Psoas muscle (tissue), 8 donors: ENCODE data around the gene KIAA1755. TPM values are rescaled to one million over a fixed set of nuclear protein-coding genes. Genes with fewer than 3 reads are reported as not detected.

ENCODE experiments used
- ATAC-seq, 4 donors: fragments of 200-7000 bp; cut with Tn5 transposase; one replicate each; pipeline ENCODE4 v1.9.1; 2020; ENCODE audit warnings: moderate library complexity in 3 of 4, mild to moderate bottlenecking in 2 of 4
- DNase-seq, 2 donors: peaks; one replicate each; pipeline ENCODE4 v3.0.0-alpha.2; 2020
- H3K27ac ChIP-seq: fragments of 200-600 bp; one replicate; pipeline ENCODE4 v1.8.0; 2022
- H3K27me3 ChIP-seq, 3 donors: fragments of 200-600 bp in 1 of 3; one replicate each; pipeline versions ENCODE4 v1.6.1 to v1.8.0; 2013 to 2022; ENCODE audit warnings: low read length in 2 of 3, mild to moderate bottlenecking in 2 of 3, moderate library complexity in 1 of 3; ENCODE audit not compliant: insufficient read depth in 3 of 3
- H3K36me3 ChIP-seq, 2 donors: fragments of 200-600 bp in 1 of 2; one replicate each; pipeline versions ENCODE4 v1.6.1 to v1.8.0; 2013 to 2022; ENCODE audit warnings: low read depth in 1 of 2, mild to moderate bottlenecking in 1 of 2, moderate library complexity in 1 of 2; ENCODE audit not compliant: insufficient read depth in 1 of 2
- H3K4me1 ChIP-seq: fragments of 200-600 bp; one replicate; pipeline ENCODE4 v1.8.0; 2022
- H3K4me3 ChIP-seq: fragments of 200-600 bp; one replicate; pipeline ENCODE4 v1.8.0; 2022; ENCODE audit warnings: mild to moderate bottlenecking
- H3K9me3 ChIP-seq: fragments of 200-600 bp; one replicate; pipeline ENCODE4 v1.8.0; 2022
- CTCF ChIP-seq: fragments of 200-600 bp; IDR thresholded peaks from one replicate; pipeline ENCODE4 v1.8.0; 2022; ENCODE audit warnings: antibody characterized with exemption
- WGBS, 3 donors: extraction: QIAGEN DNeasy Blood & Tissue Kit; methylation state at CpG; one replicate each; pipeline versions ENCODE4 v1.1.6 to v1.1.7; 2013; 5-methylcytosine and 5-hydroxymethylcytosine counted together
- intact Hi-C, 2 donors: fragments of 100-400 bp; cut with DNase I; formaldehyde crosslinking; loops; one replicate each; pipeline versions ENCODE4 v1.11.0 to v1.14.2; 2022
- polyA plus RNA-seq, 3 donors: library from polyadenylated mRNA; stranded (reverse); fragments of 200-250 nt; gene quantifications; one replicate each; pipeline ENCODE4 v1.2.3, GENCODE V29; 2013
- total RNA-seq, 4 donors: library from RNA; stranded (reverse); fragmentation: NEBNext Ultra II Directional in 2 of 4; extraction: Animal tissue kit (Norgen Biotek cat#: 25700) in 2 of 4; gene quantifications; one replicate each; pipeline versions ENCODE4 v1.2.1 to v1.2.4, GENCODE V29; 2021 to 2023
- donor health status: healthy with polysubstance abuse.
- donor health status: DM: no; HTN: no; CAD: no; lungs with moderate emphysema.
- donor health status: Bipolar disorder and iron deficiency.
- donor health status: healthy.
- donor health status: DM: yes; HTN: yes; CAD: no.
- donor health status: DM: no; HTN: no; CAD: no.
- donor health status: DM: no; HTN: no; CAD: no.
- donor health status: DM: yes; HTN: yes; CAD: no.

The KIAA1755 gene
- total and polyA plus RNA-seq, 7 donors, result 0.16 to 2.4 (median 0.29) TPM

GRCh38 chr20:38221119-38221589 is 39.4 kb downstream of the KIAA1755 start:
- Histone ChIP-seq H3K27me3 (no peaks in the 10 kb centered on the region), H3K4me1 (no peaks in the 10 kb centered on the region), H3K36me3 (no peaks in the 10 kb centered on the region), H3K27ac (no peak overlapping the region), H3K4me3 (no peak overlapping the region), H3K9me3 (no peaks in the 10 kb centered on the region)
- DNase-seq (peak; percentile 69 to 82), ATAC-seq (peak; percentile 69 to 87 (median 76))
- peak; percentile 80 for TF ChIP-seq CTCF
- 14 to 17% (median 16%) methylated on average over 11 of the region's 11 CpGs for WGBS, 3 donors
- intact Hi-C loops, result loop anchor here (2.0 to 10.0 kb wide), 7 partner anchors 54 to 659 kb away; partner anchors contain the start of genes TGM2 (in 1 of the 2) and VSTM2L (in 1 of the 2)

GRCh38 chr20:38220587-38221118 is 39.9 kb downstream of the KIAA1755 start:
- WGBS, 3 donors, result 69 to 82% (median 73%) methylated on average over 11 of the region's 11 CpGs
- intact Hi-C loops, result loop anchor here (2.0 to 10.0 kb wide), 7 partner anchors 53 to 658 kb away; partner anchors contain the start of genes TGM2 (in 1 of the 2) and VSTM2L (in 1 of the 2)
- no peaks in the 10 kb centered on the region for H3K27me3 ChIP-seq
- no peak overlapping the region for H3K27ac ChIP-seq
- no peak for DNase-seq
- no peak for ATAC-seq
- H3K4me3 ChIP-seq, result no peak overlapping the region
- no peaks in the 10 kb centered on the region for H3K9me3 ChIP-seq
- H3K4me1 ChIP-seq, result no peaks in the 10 kb centered on the region
- TF ChIP-seq CTCF, result no peak
- H3K36me3 ChIP-seq, result no peaks in the 10 kb centered on the region

- 87 to 89% (median 89%) methylated on average over 19 of the region's 19 CpGs for WGBS, 3 donors
- DNase-seq (no peak), ATAC-seq (no peak)
- no peaks in the 10 kb centered on the region for H3K36me3 ChIP-seq
- no peaks in the 10 kb centered on the region for H3K27me3 ChIP-seq
- H3K4me3 ChIP-seq, result no peak overlapping the region
- TF ChIP-seq CTCF, result no peak
- intact Hi-C loops, result loop anchor here (1.0 to 10.0 kb wide), 3 partner anchors 47 to 294 kb away; no protein-coding TSS in a partner anchor
- H3K4me1 ChIP-seq, result no peaks in the 10 kb centered on the region
- H3K27ac ChIP-seq, result no peak overlapping the region
- no peaks in the 10 kb centered on the region for H3K9me3 ChIP-seq
Measured at GRCh38 chr20:38219006-38219950, 41.3 kb downstream of the KIAA1755 start.

DNA sequence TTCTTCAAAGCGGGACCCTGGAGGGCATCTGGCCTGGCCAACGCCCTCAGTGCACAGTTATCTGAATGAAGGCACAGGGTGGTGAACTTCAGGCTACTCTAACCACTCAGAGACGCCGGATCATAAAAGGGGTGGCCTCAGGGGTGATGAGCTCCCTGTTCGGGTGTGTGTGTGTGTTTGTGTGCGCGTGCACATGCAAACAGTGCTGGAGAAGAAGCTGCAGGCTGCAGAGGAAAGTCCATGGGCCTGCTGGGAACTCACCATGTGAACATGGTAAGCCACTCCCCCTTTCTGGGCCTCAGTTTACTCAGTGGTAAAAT is 42.0 kb downstream of the KIAA1755 start:
- H3K27me3 ChIP-seq, result no peaks in the 10 kb centered on the region
- H3K36me3 ChIP-seq, result no peaks in the 10 kb centered on the region
- no peak for ATAC-seq
- WGBS, 3 donors, result 85 to 96% (median 94%) methylated on average over 7 of the region's 7 CpGs
- intact Hi-C loops, result loop anchor here (5.0 to 10.0 kb wide), 2 partner anchors 46 to 294 kb away; no protein-coding TSS in a partner anchor
- no peaks in the 10 kb centered on the region for H3K9me3 ChIP-seq
- no peaks in the 10 kb centered on the region for H3K4me1 ChIP-seq
- no peak for DNase-seq
- H3K27ac ChIP-seq, result no peak overlapping the region
- no peak for TF ChIP-seq CTCF
- no peak overlapping the region for H3K4me3 ChIP-seq
